ENCODE measurements around the gene LMX1B.

DNA sequence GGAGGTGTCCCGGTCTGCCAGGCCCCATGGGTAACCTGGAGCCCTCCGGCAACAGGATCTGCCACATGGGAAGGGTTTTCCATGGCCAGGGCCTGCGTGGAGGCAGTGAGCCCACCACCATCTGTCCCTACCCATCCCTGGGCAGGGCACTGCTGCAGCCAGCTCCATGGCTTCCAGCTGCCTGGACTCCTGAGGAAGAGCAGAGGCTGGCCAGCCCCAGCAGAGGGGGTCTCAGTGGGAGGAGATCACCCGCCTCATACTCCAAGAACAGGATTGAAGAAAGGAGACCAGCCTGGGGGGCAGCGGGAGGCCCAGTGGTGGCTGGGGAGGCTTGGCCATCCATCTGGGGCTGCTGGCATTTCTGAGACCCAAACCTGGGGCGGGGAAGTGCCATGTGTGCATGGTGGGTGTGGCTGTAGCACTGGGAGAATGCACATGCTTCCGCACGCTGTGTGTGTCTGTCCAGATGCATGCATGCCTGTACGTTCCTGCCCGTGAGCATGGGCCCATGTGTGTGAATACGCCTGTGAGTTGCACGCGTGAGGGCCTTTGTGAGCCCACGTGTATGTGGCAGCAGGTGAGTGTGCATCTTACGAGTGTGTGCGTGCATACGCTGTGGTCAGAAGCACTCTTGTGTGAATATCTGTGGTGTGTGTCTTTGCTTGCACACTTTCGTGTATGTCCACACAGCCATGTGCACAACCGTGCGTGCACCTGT lies 78.5 kb downstream of the LMX1B start:
- no peak for TF ChIP-seq MAX (CRISPR knock-in tag; IDR thresholded peaks at IDR 0.05)
- TF ChIP-seq, protein P1, sequence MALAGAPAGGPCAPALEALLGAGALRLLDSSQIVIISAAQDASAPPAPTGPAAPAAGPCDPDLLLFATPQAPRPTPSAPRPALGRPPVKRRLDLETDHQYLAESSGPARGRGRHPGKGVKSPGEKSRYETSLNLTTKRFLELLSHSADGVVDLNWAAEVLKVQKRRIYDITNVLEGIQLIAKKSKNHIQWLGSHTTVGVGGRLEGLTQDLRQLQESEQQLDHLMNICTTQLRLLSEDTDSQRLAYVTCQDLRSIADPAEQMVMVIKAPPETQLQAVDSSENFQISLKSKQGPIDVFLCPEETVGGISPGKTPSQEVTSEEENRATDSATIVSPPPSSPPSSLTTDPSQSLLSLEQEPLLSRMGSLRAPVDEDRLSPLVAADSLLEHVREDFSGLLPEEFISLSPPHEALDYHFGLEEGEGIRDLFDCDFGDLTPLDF (CRISPR knock-in tag; IDR thresholded peaks at IDR 0.05), result no peak
- TF ChIP-seq ARID4B (CRISPR knock-in tag; IDR thresholded peaks at IDR 0.05; ENCODE audit: borderline replicate concordance), result no peak

Data from WTC11 (cell line).